ENCODE measurements around the gene IGF1.

- TF ChIP-seq CTCF (IDR thresholded peaks at IDR 0.05; ENCODE audit: low read length): no peak
- no peak for TF ChIP-seq EZH2 (optimal IDR thresholded peaks at IDR 0.05; ENCODE audit: low read depth, low read length)
These were observed 3.7 kb upstream of the IGF1 start for GRCh38 chr12:102484017-102484416.

Data from MM.1S (cell line).